ENCODE results near the gene UBTF.
"Not testable (repeated sequence)": the region's sequence is repeated elsewhere in the genome, so short reads cannot be mapped to it uniquely, and the experiment has no call there.

The UBTF gene

DNA sequence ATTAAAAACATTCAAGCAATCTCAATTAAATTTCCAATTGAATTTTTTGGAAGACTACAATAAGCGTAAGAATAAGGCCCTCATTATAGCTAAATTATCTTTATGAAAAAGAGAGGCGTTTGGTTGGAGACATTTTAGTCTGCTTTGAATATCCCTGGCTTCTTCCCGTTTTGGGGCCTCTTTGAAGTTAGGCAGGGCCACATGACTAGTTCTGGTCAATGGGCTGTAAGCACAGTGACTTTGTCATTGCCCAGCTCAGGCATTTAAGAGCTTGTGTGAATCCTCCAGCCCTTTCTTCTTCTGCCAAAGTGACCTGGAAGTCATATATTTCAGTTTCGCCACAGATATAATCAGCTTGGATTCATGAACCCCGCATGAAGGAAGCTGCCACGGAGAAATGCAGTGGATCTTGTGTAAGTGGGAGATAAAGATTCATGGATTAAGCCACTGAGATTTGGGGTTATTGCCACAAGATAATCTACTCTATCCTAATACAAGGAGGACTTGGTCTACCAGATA is 21.7 kb upstream of the UBTF start:
- H3K4me3 ChIP-seq (replicated peaks; ENCODE audit: low read depth, low read length): no peak overlapping the region
- DNase-seq (ENCODE audit: extremely low read depth, low read depth): no peak
- TF ChIP-seq, protein P1, sequence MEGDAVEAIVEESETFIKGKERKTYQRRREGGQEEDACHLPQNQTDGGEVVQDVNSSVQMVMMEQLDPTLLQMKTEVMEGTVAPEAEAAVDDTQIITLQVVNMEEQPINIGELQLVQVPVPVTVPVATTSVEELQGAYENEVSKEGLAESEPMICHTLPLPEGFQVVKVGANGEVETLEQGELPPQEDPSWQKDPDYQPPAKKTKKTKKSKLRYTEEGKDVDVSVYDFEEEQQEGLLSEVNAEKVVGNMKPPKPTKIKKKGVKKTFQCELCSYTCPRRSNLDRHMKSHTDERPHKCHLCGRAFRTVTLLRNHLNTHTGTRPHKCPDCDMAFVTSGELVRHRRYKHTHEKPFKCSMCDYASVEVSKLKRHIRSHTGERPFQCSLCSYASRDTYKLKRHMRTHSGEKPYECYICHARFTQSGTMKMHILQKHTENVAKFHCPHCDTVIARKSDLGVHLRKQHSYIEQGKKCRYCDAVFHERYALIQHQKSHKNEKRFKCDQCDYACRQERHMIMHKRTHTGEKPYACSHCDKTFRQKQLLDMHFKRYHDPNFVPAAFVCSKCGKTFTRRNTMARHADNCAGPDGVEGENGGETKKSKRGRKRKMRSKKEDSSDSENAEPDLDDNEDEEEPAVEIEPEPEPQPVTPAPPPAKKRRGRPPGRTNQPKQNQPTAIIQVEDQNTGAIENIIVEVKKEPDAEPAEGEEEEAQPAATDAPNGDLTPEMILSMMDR (IDR thresholded peaks at IDR 0.05; ENCODE audit: low read depth, low read length, missing control alignments): no peak

DNA sequence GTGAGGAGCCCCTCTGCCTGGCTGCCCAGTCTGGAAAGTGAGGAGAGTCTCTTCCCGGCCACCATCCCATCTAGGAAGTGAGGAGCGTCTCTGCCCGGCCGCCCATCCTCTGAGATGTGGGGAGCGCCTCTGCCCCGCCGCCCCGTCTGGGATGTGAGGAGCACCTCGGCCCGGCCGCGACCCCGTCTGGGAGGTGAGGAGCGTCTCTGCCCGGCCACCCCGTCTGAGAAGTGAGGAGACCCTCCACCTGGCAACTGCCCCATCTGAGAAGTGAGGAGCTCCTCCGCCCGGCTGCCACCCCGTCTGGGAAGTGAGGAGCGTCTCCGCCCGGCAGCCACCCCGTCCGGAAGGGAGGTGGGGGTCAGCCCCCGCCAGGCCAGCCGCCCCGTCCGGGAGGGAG is 18.4 kb upstream of the UBTF start:
- not testable (repeated sequence) for H3K4me3 ChIP-seq (replicated peaks; ENCODE audit: low read depth, low read length); DNase-seq (ENCODE audit: extremely low read depth, low read depth)

DNA sequence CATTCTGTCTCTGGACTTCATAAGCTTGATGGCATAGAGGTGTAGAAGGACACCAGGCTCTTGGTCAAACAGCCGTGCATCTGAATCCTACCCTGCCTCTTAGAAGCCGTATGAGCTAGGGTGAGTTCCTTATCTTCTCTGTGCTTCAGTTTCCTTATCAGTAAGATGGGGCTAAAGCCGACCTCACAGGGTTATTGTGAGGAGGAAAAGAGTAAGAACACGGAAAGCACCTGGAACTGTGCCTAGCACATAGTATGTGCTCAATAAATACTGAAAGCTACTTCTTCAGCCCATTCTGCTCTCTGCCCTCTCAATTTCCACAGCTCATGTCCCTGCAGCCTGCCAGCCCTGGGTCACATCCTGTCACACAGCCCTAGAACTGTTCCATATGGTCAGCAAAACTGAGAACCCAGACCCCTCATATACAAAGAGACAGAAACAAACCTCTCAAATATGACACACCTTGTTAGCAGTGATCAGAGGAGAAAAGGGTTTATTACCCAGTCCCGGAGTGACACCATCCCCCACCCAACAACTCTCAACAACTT is 17.0 kb upstream of the UBTF start:
- DNase-seq (ENCODE audit: extremely low read depth, low read depth): no peak
- TF ChIP-seq, protein P1 (IDR thresholded peaks at IDR 0.05; ENCODE audit: low read depth, low read length, missing control alignments): no peak
- no peak overlapping the region for H3K4me3 ChIP-seq (replicated peaks; ENCODE audit: low read depth, low read length)

DNA sequence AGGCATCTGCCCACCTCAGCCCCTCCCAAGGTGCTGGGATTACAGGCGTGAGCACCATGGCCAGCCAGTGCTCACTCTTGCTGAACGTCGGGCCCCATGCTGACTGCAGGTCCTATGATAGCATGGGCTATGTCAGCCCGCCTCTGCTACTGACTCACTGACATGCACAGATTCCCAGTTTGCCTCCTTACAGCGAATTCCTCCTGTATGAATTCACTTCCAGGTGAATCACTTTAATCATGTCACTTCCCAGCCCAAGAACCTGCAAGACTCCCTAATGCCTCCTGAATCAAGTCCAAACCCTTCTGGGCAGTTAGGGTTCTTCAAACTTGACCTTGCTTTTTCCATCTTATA is 16.1 kb upstream of the UBTF start:
- H3K4me3 ChIP-seq (replicated peaks; ENCODE audit: low read depth, low read length): no peak overlapping the region
- TF ChIP-seq, protein P1 (IDR thresholded peaks at IDR 0.05; ENCODE audit: low read depth, low read length, missing control alignments): no peak
- DNase-seq (ENCODE audit: extremely low read depth, low read depth): no peak

DNA sequence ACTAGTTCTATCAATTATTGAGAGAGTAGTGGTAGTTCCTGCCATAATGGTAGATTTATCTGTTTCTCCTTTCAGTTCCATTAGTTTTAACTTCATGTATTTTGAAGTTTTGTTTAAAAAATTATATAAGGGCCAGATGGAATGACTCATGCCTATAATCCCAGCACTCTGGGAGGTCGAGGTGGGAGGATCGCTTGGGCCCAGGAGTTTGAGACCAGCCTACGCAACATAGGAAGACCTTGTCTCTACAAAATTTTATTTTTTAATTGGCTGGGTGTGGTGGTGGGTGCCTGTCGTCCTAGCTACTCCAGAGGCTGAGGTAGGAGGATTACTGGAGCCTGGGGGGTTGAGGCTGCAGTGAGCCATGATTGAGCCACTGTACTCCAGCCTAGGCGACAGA is 14.1 kb upstream of the UBTF start:
- DNase-seq (ENCODE audit: extremely low read depth, low read depth): no peak
- H3K4me3 ChIP-seq (replicated peaks; ENCODE audit: low read depth, low read length): no peak overlapping the region
- TF ChIP-seq, protein P1 (IDR thresholded peaks at IDR 0.05; ENCODE audit: low read depth, low read length, missing control alignments): no peak

DNA sequence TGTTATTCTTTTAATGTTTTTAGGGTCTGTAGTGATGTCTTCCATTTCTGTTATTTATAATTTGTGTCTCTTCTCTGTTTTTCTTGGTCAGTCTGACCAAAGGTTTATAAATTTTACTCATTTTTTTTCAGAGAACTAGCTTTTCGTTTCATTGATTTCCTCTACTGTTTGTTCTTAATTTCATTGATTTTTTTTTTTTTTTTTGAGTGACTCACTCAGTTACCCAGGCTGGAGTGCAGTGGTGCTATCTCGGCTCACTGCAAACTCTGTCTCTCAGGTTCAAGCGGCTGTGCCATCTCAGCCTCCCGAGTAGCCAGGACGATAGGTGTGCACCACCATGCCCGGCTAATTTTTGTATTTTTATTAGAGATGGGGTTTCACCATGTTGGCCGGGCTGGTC is 12.6 kb upstream of the UBTF start:
- no peak for DNase-seq (ENCODE audit: extremely low read depth, low read depth)
- TF ChIP-seq, protein P1 (IDR thresholded peaks at IDR 0.05; ENCODE audit: low read depth, low read length, missing control alignments): no peak
- H3K4me3 ChIP-seq (replicated peaks; ENCODE audit: low read depth, low read length): no peak overlapping the region

DNA sequence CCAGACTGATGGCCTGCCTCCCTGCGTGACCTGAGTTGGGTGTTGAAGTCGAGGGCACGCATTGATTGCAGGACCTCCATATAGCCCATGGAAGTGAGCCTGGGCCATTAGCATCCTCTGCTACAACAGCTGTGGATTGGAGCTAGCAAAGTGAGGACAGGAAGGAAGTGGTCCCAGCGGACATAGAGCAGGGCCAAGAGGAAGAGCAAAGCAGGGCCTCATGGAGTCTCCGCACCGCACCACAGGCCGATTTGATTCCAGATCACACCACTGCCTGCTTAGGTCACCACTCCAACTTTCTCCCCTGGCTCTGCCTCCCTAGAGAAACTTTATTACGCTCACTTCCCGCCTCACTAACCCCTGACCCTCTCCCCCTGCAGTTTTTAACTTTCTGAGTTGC is 10.7 kb upstream of the UBTF start:
- H3K4me3 ChIP-seq (replicated peaks; ENCODE audit: low read depth, low read length): no peak overlapping the region
- no peak for DNase-seq (ENCODE audit: extremely low read depth, low read depth)
- TF ChIP-seq, protein P1 (IDR thresholded peaks at IDR 0.05; ENCODE audit: low read depth, low read length, missing control alignments): no peak
